K562 (cell line): ENCODE results near the gene EML1. TPM values are rescaled to one million over a fixed set of nuclear protein-coding genes. Genes with fewer than 3 reads are reported as not detected.

Experiments used
- CTCFL ChIP-seq: IDR thresholded peaks from 2 replicates; pipeline ENCODE4 v1.6.1; 2011; ENCODE audit warnings: borderline replicate concordance, low read depth, mild to moderate bottlenecking, moderate library complexity, low read length; ENCODE audit not compliant: insufficient read depth, poor library complexity, severe bottlenecking
- HDAC1 ChIP-seq, 2 experiments: fragments of 450-650 bp; IDR thresholded peaks; 2 replicates each; pipeline ENCODE4 v1.6.1; 2016 to 2017; ENCODE audit warnings: inconsistent platforms in 1 of 2, mild to moderate bottlenecking in 1 of 2, moderate library complexity in 1 of 2
- HNRNPK ChIP-seq: fragments of 200-400 bp; formaldehyde crosslinking; IDR thresholded peaks from one replicate; pipeline ENCODE4 v1.6.1; 2018; ENCODE audit warnings: mild to moderate bottlenecking, low read depth, low read length; ENCODE audit not compliant: poor library complexity, severe bottlenecking
- KLF6 ChIP-seq: fragments of 250-450 bp; sonication (Bioruptor Pico); IDR thresholded peaks from 2 replicates; pipeline ENCODE4 v1.4.0; 2020; ENCODE audit warnings: mild to moderate bottlenecking, moderate library complexity, borderline replicate concordance
- NR0B1 ChIP-seq: fragments of 450-650 bp; IDR thresholded peaks from one replicate; pipeline ENCODE4 v1.6.1; 2018; ENCODE audit warnings: mild to moderate bottlenecking, moderate library complexity; ENCODE audit not compliant: partially characterized antibody
- POLR3G ChIP-seq: IDR thresholded peaks from 2 replicates; pipeline ENCODE4 v1.6.1; 2011; ENCODE audit not compliant: insufficient read length, insufficient replicate concordance; ENCODE audit errors: extremely low read depth
- RUNX1 ChIP-seq: sonication (generic); IDR thresholded peaks from 2 replicates; pipeline ENCODE4 v1.6.1; 2016; ENCODE audit warnings: antibody characterized with exemption, low read depth
- SMAD3 ChIP-seq: fragments of 450-650 bp; formaldehyde crosslinking; conservative IDR thresholded peaks from 2 replicates; pipeline ENCODE4 v1.4.0; 2020; ENCODE audit warnings: mild to moderate bottlenecking
- SP1 ChIP-seq: sonication (generic); formaldehyde crosslinking; IDR thresholded peaks from 2 replicates; pipeline ENCODE4 v1.8.1; 2022; ENCODE audit warnings: mild to moderate bottlenecking, missing genetic modification reagents
- TCF7L2 ChIP-seq: fragments of 150-350 bp; IDR thresholded peaks from 2 replicates; pipeline ENCODE4 v1.6.1; 2016; ENCODE audit warnings: low read depth, mild to moderate bottlenecking, low read length, moderate library complexity
- ZBTB9 ChIP-seq: fragments of 450-650 bp; formaldehyde crosslinking; IDR thresholded peaks from 2 replicates; pipeline ENCODE4 v1.4.0; 2020; ENCODE audit warnings: mild to moderate bottlenecking, moderate library complexity
- ZFP36 ChIP-seq: fragments of 150-350 bp; IDR thresholded peaks from 2 replicates; pipeline ENCODE4 v1.6.1; 2018; ENCODE audit warnings: low read length, low read depth; ENCODE audit not compliant: partially characterized antibody
- ZNF174 ChIP-seq: fragments of 250-450 bp; sonication (Bioruptor Pico); IDR thresholded peaks from 2 replicates; pipeline ENCODE4 v1.4.0; 2020; ENCODE audit warnings: mild to moderate bottlenecking
- ZNF3 ChIP-seq: fragments of 250-450 bp; sonication (Bioruptor Pico); IDR thresholded peaks from 2 replicates; pipeline ENCODE4 v1.5.0; 2021; ENCODE audit warnings: mild to moderate bottlenecking, moderate library complexity
- ZNF316 ChIP-seq: fragments of 450-650 bp; IDR thresholded peaks from 2 replicates; pipeline ENCODE4 v1.6.1; 2016
- ZNF717 ChIP-seq: fragments of 250-450 bp; sonication (Bioruptor Pico); IDR thresholded peaks from 2 replicates; pipeline ENCODE4 v1.5.0; 2021
- polyA plus RNA-seq, 8 experiments: library from polyadenylated mRNA; depleted of rRNA in 4 of 8; stranded (reverse) in 5 of 8; unstranded in 3 of 8; fragments of >200 nt; fragmentation: Nextera tagmentation in 2 of 8; fragmentation: Illumina TruSeq in 1 of 8; extraction: Ambion mirVana in 2 of 8; extraction: Trizol in 1 of 8; gene quantifications; 2 replicates each; pipeline versions ENCODE4 v1.2.1 to v1.2.3, GENCODE V29; 2011 to 2014; ENCODE audit warnings: inconsistent platforms in 1 of 8, missing spikeins in 1 of 8
- total RNA-seq, 7 experiments: library from RNA; depleted of rRNA in 6 of 7; stranded (reverse); fragments of >200 nt in 6 of 7; fragmentation: Illumina TruSeq in 2 of 7; extraction: Trizol in 2 of 7; gene quantifications; 2 replicates each; pipeline versions ENCODE4 v1.2.1 to v1.2.3, GENCODE V29; 2011 to 2021; ENCODE audit warnings: low replicate concordance in 1 of 7
- TF ChIP-seq, protein P1 (sequence below): sonication (generic); formaldehyde crosslinking; IDR thresholded peaks from 2 replicates; pipeline ENCODE4 v1.8.1; 2022; ENCODE audit warnings: missing genetic modification reagents
- TF ChIP-seq, protein P2 (sequence below): fragments of 250-450 bp; sonication (Bioruptor Pico); IDR thresholded peaks from 2 replicates; pipeline ENCODE4 v1.4.0; 2020; ENCODE audit warnings: mild to moderate bottlenecking, moderate library complexity

The EML1 gene
- total and polyA plus RNA-seq, 9 of the 15 experiments (the other 6 are each of a cell fraction or from before 2014, with no cell fraction given) = 0.01 to 0.35 (median 0.07) TPM; not detected in 2

DNA sequence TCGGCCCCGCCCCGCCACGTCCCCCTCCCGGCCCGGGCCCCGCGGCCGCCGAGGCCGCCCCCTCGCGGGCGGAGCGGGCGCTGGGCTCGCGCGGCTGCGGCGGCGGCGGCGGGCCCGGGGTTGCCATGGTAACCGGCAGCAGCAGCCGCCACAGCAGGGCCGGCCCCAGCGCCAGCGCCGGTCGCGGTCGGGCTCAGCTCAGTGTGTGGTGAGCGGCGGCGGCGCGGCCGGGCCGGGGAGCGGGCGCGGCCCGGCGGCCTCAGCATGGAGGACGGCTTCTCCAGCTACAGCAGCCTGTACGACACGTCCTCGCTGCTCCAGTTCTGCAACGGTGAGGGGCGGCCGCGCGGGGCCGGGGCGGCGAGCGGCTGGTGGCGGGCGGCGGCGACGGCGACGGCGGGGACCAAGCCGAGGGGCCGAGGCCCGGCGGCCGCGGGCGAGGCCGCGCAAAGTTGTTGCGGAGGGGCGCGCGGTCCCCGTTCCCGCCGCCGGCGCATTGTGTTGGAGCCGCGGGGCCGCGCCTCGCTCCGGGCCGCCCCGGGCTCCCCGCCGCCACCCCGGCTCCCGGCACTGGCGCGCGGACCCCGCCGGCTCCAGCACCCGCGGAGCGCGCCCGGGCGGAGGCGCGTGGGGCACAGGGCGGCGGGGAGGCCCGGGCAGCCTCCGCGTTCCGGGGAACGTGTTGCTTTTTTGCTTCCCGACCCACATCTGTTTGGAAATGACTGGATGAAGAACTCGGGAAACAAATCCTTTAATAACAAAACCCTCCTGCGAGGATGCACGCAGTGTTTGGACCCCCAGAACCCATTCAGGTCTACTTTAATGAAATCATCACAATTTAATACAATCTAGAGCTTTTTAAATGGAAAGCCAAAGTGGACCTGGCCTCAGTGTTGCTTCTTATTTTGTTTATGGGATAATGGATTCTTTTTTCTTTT lies at the start of gene EML1 (continued):
- no peak for TF ChIP-seq ZNF3 (CRISPR knock-in tag)
- TF ChIP-seq ZBTB9 (CRISPR knock-in tag) = no peak
- TF ChIP-seq, protein P1, sequence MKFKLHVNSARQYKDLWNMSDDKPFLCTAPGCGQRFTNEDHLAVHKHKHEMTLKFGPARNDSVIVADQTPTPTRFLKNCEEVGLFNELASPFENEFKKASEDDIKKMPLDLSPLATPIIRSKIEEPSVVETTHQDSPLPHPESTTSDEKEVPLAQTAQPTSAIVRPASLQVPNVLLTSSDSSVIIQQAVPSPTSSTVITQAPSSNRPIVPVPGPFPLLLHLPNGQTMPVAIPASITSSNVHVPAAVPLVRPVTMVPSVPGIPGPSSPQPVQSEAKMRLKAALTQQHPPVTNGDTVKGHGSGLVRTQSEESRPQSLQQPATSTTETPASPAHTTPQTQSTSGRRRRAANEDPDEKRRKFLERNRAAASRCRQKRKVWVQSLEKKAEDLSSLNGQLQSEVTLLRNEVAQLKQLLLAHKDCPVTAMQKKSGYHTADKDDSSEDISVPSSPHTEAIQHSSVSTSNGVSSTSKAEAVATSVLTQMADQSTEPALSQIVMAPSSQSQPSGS = no peak
- TF ChIP-seq NR0B1 = no peak
- no peak for TF ChIP-seq ZNF717 (CRISPR knock-in tag)
- TF ChIP-seq RUNX1 = no peak
- TF ChIP-seq TCF7L2 = no peak
- TF ChIP-seq ZFP36 = no peak
- peak; percentile 94 for TF ChIP-seq CTCFL
- TF ChIP-seq POLR3G = no peak
- no peak for TF ChIP-seq SMAD3 (CRISPR knock-in tag)
- TF ChIP-seq ZNF174 (CRISPR knock-in tag) = no peak
- TF ChIP-seq SP1 (CRISPR knock-in tag) = no peak
- TF ChIP-seq, protein P2, sequence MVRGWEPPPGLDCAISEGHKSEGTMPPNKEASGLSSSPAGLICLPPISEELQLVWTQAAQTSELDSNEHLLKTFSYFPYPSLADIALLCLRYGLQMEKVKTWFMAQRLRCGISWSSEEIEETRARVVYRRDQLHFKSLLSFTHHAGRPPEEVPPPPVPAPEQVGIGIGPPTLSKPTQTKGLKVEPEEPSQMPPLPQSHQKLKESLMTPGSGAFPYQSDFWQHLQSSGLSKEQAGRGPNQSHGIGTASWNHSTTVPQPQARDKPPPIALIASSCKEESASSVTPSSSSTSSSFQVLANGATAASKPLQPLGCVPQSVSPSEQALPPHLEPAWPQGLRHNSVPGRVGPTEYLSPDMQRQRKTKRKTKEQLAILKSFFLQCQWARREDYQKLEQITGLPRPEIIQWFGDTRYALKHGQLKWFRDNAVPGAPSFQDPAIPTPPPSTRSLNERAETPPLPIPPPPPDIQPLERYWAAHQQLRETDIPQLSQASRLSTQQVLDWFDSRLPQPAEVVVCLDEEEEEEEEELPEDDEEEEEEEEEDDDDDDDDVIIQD = no peak
- TF ChIP-seq HDAC1 (IDR thresholded peaks at IDR 0.05) = no peak
- TF ChIP-seq HNRNPK = no peak
- TF ChIP-seq ZNF316 = no peak
- TF ChIP-seq KLF6 = no peak
